Stimulated activated memory B cell treated with anti-CD40 and anti-IgM and Interleukin-4, amounts not matched to agents 10 μg/mL and 1 μg/mL and 100 μg/mL, for 72 hours (primary cell): ENCODE measurements around the gene C19orf38.
"Not testable (repeated sequence)": the region's sequence is repeated elsewhere in the genome, so short reads cannot be mapped to it uniquely, and the experiment has no call there.

ENCODE experiments used
- ATAC-seq: fragments of 150-1000 bp; cut with Tn5 transposase; 2 replicates; pipeline ENCODE4 v1.10.0; 2021
- H3K27ac Mint-ChIP-seq: one replicate; pipeline ENCODE4 v1.8.0; 2022; ENCODE audit warnings: mild to moderate bottlenecking, mixed read lengths
- H3K27me3 Mint-ChIP-seq: one replicate; pipeline ENCODE4 v1.8.0; 2022; ENCODE audit warnings: mixed read lengths
- H3K36me3 Mint-ChIP-seq: one replicate; pipeline ENCODE4 v1.8.0; 2022; ENCODE audit warnings: mixed read lengths
- H3K4me1 Mint-ChIP-seq: one replicate; pipeline ENCODE4 v1.8.0; 2022; ENCODE audit warnings: mixed read lengths
- H3K4me3 Mint-ChIP-seq: one replicate; pipeline ENCODE4 v1.8.0; 2022; ENCODE audit warnings: mild to moderate bottlenecking, moderate library complexity, mixed read lengths
- H3K9me3 Mint-ChIP-seq: one replicate; pipeline ENCODE4 v1.8.0; 2022; ENCODE audit warnings: mixed read lengths

C19orf38 gene

DNA sequence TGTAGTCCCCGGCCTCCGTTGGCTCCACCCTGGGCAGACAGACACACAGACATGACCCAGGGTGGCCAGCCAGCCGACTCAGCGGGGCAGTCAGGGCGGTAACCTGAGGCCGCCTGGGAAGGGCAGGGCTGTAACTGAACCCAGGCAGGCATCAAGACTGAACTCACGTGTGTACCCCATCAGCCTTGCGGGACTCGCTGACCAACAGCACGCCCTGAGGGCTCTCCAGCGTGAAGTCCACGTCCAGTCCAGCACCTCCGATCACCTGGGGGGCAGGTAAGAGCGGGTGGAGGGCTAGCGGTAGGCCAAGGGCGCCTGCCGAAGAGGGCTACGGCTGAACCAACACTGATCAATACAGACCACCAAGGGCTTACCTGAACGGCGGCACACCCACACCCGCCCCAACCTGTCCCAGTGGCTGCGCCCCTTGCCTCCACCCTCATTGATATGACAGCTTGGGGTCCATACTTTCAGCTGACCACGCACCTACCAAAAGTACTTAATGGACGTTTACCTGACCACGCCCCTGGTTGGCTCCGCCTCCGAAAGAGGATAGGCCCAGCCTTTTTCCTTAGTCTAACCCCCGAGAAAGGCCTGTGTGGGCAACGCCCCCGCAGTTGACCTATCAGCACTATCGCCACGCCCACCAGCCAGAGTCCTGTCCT is 13.0 kb upstream of the C19orf38 start:
- Mint-ChIP-seq H3K27ac (peak overlapping the region; percentile 99), H3K4me1 (peaks cover 17% of the 10 kb centered on the region), H3K9me3 (peaks cover 16% of the 10 kb centered on the region)

GRCh38 chr19:10835754-10836478 is 12.3 kb upstream of the C19orf38 start, which contains the start of gene TMED1:
TSS of gene TMED1 (minus strand) at chr19:10836212. CDS start at chr19:10836191, 21 bp downstream.
- H3K4me1 Mint-ChIP-seq, result peaks cover 17% of the 10 kb centered on the region
- H3K9me3 Mint-ChIP-seq, result peaks cover 16% of the 10 kb centered on the region
- H3K36me3 Mint-ChIP-seq, result peaks cover 22% of the 10 kb centered on the region
- peak; percentile 95 for ATAC-seq
- H3K27ac Mint-ChIP-seq, result peak within 1 kb of the TSS; percentile 99
- H3K27me3 Mint-ChIP-seq, result no peaks in the 10 kb centered on the region
- H3K4me3 Mint-ChIP-seq, result peak within 1 kb of the TSS; percentile 92

More for the DNA sequence above, 13.0 kb upstream of the C19orf38 start:
- H3K36me3 Mint-ChIP-seq, result peaks cover 26% of the 10 kb centered on the region
- ATAC-seq, result no peak
- H3K4me3 Mint-ChIP-seq, result peak overlapping the region; percentile 92
- no peaks in the 10 kb centered on the region for H3K27me3 Mint-ChIP-seq

DNA sequence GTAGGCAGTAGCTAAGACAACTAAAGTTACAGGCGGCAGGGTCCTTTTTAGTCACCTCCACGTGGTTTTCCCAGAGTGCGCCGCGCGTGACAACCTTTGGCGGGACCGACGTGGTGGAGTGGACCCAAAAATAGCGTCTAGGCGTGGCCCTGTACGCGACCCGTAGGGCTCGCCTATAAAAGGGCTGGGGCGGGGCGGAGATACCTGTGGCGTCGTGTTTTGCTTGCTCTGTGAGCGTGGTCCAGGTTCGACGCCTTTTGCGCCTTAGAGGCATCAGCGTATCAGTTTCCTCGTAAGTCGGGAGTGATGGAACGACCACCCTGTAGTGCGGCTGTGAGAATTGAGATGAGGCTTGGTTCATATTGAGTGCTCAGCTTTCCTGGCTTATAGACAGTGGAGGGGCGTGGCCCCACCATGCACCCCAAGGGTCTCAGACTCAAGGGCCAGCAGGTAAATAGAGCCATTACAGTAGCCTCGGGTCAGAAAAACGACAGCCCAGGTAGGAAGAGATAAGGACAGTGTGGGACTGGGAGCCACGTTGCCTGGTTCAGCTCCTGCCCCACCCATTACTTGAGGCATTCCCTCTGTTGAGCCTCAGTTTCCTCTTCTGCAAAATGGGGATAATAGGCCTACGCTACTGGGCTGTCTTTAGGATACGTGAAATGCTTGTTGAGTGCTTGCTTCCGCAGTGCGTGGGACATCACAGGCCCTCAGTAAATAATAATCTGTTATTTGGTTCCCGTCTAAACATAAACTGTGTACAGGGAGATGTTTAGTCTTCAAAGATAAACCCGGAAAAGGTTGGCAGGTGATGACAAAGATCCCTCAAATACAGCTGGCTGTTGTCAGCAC is 11.5 kb upstream of the C19orf38 start:
- peaks cover 16% of the 10 kb centered on the region for H3K9me3 Mint-ChIP-seq
- peak overlapping the region; percentile 92 for H3K4me3 Mint-ChIP-seq
- H3K36me3 Mint-ChIP-seq, result peaks cover 22% of the 10 kb centered on the region
- H3K27ac Mint-ChIP-seq, result peak overlapping the region; percentile 99
- peak; percentile 49 for ATAC-seq
- no peaks in the 10 kb centered on the region for H3K27me3 Mint-ChIP-seq
- H3K4me1 Mint-ChIP-seq, result peaks cover 17% of the 10 kb centered on the region

DNA sequence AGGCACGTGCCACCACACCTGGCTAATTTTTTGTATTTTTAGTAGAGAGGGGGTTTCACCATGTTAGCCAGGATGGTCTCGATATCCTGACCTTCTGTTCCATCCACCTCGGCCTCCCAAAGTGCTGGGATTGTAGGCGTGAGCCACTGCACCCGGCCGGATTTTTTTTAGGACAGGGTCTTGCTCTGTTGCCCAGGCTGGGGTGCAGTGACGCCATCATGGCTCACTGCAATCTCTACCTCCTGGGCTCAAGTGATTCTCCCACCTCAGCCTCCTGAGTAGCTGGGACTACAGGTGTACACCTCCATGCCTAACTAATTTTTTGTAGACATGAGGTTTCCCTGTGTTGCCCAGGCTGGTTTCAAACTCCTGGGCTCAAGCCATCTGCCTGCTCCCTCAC is 10.6 kb upstream of the C19orf38 start:
- ATAC-seq, H3K4me3 Mint-ChIP-seq, H3K27me3 Mint-ChIP-seq, H3K27ac Mint-ChIP-seq: not testable (repeated sequence)
- H3K4me1 Mint-ChIP-seq, result peaks cover 17% of the 10 kb centered on the region
- H3K36me3 Mint-ChIP-seq, result peaks cover 16% of the 10 kb centered on the region
- peaks cover 16% of the 10 kb centered on the region for H3K9me3 Mint-ChIP-seq

GRCh38 chr19:10838377-10838776 is 9.8 kb upstream of the C19orf38 start:
- ATAC-seq, result no peak
- no peaks in the 10 kb centered on the region for H3K27me3 Mint-ChIP-seq
- peaks cover 16% of the 10 kb centered on the region for H3K9me3 Mint-ChIP-seq
- peaks cover 12% of the 10 kb centered on the region for H3K36me3 Mint-ChIP-seq
- H3K27ac Mint-ChIP-seq, result no peak overlapping the region
- peaks cover 17% of the 10 kb centered on the region for H3K4me1 Mint-ChIP-seq
- no peak overlapping the region for H3K4me3 Mint-ChIP-seq

GRCh38 chr19:10839114-10840050 is 8.8 kb upstream of the C19orf38 start:
- Mint-ChIP-seq H3K36me3 (peaks cover 12% of the 10 kb centered on the region), H3K9me3 (peaks cover 16% of the 10 kb centered on the region), H3K4me3 (no peak overlapping the region), H3K27ac (no peak overlapping the region), H3K4me1 (peaks cover 17% of the 10 kb centered on the region), H3K27me3 (no peaks in the 10 kb centered on the region)
- ATAC-seq, result no peak

DNA sequence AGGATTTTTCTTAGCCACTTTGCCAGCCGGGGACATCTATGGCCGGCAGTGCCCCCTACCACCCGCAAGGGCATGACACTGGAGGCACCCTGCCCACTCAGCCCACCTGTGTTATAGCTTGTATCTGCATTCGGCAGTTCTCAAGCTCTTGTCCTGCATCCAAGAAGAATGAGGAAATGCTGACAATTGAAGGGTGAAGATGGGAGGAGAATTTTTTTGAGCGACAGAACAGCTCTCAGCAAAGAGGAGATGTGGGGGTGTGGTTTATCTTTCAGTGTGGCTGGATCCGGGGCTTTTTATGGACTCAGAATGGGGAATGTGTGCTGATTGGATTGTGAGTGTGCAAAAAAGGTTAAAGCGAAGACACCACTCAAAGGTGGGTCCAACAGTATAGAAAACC is 5.4 kb upstream of the C19orf38 start:
- Mint-ChIP-seq H3K27me3 (peaks cover 8% of the 10 kb centered on the region), H3K27ac (no peak overlapping the region), H3K9me3 (peaks cover 11% of the 10 kb centered on the region), H3K4me1 (no peaks in the 10 kb centered on the region), H3K4me3 (no peak overlapping the region), H3K36me3 (peaks cover 5% of the 10 kb centered on the region)
- no peak for ATAC-seq

DNA sequence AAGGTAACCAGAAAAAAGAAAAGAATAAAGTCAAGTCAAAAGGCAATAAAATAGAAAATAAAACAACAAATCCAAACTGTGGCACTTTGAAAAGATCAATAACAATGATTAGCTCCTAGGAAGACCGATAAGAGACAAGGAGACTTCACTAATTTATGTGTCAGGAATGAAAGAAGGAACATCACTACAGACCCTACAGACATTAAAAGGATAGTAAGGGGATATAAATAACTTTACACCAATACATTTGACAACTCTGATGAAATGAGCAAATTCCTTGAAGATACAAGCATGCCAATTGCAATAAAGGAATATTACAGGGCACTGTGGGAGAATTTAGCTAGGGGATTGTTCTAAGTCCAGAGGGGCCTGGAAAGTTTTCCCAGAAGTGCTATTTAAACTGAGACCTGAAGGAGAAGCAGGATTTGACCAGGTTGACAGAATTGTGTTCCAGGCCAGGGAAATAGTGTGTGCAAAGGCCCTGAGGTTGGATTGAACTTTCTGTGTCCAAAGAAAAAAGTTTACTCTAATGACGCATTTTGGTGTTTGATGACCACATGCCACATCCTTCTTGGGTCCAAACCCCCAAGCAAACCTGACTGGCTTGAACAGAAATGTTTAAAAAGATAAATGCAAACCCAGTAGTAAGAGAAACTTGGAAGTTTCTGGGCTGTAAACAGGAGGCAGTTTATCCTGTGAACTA is 1.6 kb upstream of the C19orf38 start:
- H3K27me3 Mint-ChIP-seq, result peaks cover 41% of the 10 kb centered on the region
- H3K4me1 Mint-ChIP-seq, result peaks cover 8% of the 10 kb centered on the region
- no peak overlapping the region for H3K4me3 Mint-ChIP-seq
- H3K9me3 Mint-ChIP-seq, result peaks cover 5% of the 10 kb centered on the region
- no peak for ATAC-seq
- peaks cover 5% of the 10 kb centered on the region for H3K36me3 Mint-ChIP-seq
- no peak overlapping the region for H3K27ac Mint-ChIP-seq

- Mint-ChIP-seq H3K36me3 (peaks cover 5% of the 10 kb centered on the region), H3K4me1 (peaks cover 8% of the 10 kb centered on the region), H3K27me3 (peaks cover 41% of the 10 kb centered on the region), H3K4me3 (no peak overlapping the region), H3K9me3 (peaks cover 5% of the 10 kb centered on the region), H3K27ac (no peak overlapping the region)
- ATAC-seq, result no peak
Observed at GRCh38 chr19:10850631-10851030, 2.4 kb downstream of the C19orf38 start.

- no peak overlapping the region for H3K4me3 Mint-ChIP-seq
- H3K36me3 Mint-ChIP-seq, result no peaks in the 10 kb centered on the region
- peaks cover 32% of the 10 kb centered on the region for H3K27me3 Mint-ChIP-seq
- no peak for ATAC-seq
- peaks cover 8% of the 10 kb centered on the region for H3K4me1 Mint-ChIP-seq
- no peak overlapping the region for H3K27ac Mint-ChIP-seq
- no peaks in the 10 kb centered on the region for H3K9me3 Mint-ChIP-seq
Observed at GRCh38 chr19:10852098-10852800, 4.0 kb downstream of the C19orf38 start.

DNA sequence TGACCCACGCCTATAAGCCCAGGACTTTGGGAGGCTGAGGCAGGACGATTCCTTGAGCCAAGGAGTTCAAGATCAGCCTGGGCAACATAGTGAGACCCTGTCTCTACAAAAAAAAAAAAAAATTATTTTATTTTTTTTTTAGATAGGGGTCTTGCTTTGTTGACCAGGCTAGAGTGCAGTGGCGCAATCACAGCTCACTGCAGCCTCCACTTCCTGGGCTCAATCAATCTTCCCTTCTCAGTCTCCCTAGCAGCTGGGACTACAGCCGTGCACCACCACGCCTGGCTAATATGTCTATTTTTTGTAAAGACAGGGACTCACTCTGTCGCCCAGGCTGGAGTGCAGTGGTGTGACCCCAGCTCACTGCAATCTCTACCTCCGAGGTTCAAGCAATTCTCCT is 4.7 kb downstream of the C19orf38 start:
- peaks cover 32% of the 10 kb centered on the region for H3K27me3 Mint-ChIP-seq
- ATAC-seq, result no peak
- no peaks in the 10 kb centered on the region for H3K9me3 Mint-ChIP-seq
- no peak overlapping the region for H3K4me3 Mint-ChIP-seq
- peaks cover 8% of the 10 kb centered on the region for H3K4me1 Mint-ChIP-seq
- H3K36me3 Mint-ChIP-seq, result no peaks in the 10 kb centered on the region
- H3K27ac Mint-ChIP-seq, result no peak overlapping the region

- H3K4me1 Mint-ChIP-seq, result no peaks in the 10 kb centered on the region
- no peaks in the 10 kb centered on the region for H3K9me3 Mint-ChIP-seq
- no peak for ATAC-seq
- peaks cover 18% of the 10 kb centered on the region for H3K27me3 Mint-ChIP-seq
- H3K36me3 Mint-ChIP-seq, result no peaks in the 10 kb centered on the region
- H3K4me3 Mint-ChIP-seq, result no peak overlapping the region
- no peak overlapping the region for H3K27ac Mint-ChIP-seq
Observed at GRCh38 chr19:10854350-10855089, 6.3 kb downstream of the C19orf38 start.
